HEK293 (cell line): Measurements from ENCODE around the gene RNF126.

ENCODE experiments used
- MZF1 ChIP-seq: fragments of 450-650 bp; formaldehyde crosslinking; IDR thresholded peaks from 2 replicates; pipeline ENCODE4 v1.5.1; 2017; ENCODE audit warnings: missing biosample characterization, missing genetic modification characterization, borderline replicate concordance
- TRIM28 ChIP-seq: IDR thresholded peaks from 2 replicates; pipeline ENCODE4 v1.6.1; 2011; ENCODE audit warnings: low read length, control low read depth, borderline replicate concordance
- YY1 ChIP-seq: fragments of 450-650 bp; formaldehyde crosslinking; IDR thresholded peaks from 2 replicates; pipeline ENCODE4 v1.5.1; 2018; ENCODE audit warnings: missing biosample characterization, missing genetic modification characterization
- ZNF16 ChIP-seq: fragments of 450-650 bp; formaldehyde crosslinking; IDR thresholded peaks from 2 replicates; pipeline ENCODE4 v1.5.1; 2016; ENCODE audit warnings: low read depth, missing biosample characterization, missing genetic modification characterization
- ZNF174 ChIP-seq: fragments of 450-650 bp; formaldehyde crosslinking; IDR thresholded peaks from 2 replicates; pipeline ENCODE4 v1.5.0; 2017; ENCODE audit warnings: missing biosample characterization, mild to moderate bottlenecking, missing genetic modification characterization
- TF ChIP-seq, protein P1 (sequence below): fragments of 450-650 bp; formaldehyde crosslinking; IDR thresholded peaks from 2 replicates; pipeline ENCODE4 v1.5.1; 2016; ENCODE audit warnings: missing biosample characterization, missing genetic modification characterization
- TF ChIP-seq, protein P2 (sequence below): fragments of 450-650 bp; formaldehyde crosslinking; IDR thresholded peaks from 2 replicates; pipeline ENCODE4 v1.5.1; 2016; ENCODE audit warnings: missing biosample characterization, missing genetic modification characterization, low read depth
- TF ChIP-seq, protein P3 (sequence below): fragments of 450-650 bp; formaldehyde crosslinking; IDR thresholded peaks from 2 replicates; pipeline ENCODE4 v1.5.1; 2016; ENCODE audit warnings: missing biosample characterization, missing genetic modification characterization

DNA sequence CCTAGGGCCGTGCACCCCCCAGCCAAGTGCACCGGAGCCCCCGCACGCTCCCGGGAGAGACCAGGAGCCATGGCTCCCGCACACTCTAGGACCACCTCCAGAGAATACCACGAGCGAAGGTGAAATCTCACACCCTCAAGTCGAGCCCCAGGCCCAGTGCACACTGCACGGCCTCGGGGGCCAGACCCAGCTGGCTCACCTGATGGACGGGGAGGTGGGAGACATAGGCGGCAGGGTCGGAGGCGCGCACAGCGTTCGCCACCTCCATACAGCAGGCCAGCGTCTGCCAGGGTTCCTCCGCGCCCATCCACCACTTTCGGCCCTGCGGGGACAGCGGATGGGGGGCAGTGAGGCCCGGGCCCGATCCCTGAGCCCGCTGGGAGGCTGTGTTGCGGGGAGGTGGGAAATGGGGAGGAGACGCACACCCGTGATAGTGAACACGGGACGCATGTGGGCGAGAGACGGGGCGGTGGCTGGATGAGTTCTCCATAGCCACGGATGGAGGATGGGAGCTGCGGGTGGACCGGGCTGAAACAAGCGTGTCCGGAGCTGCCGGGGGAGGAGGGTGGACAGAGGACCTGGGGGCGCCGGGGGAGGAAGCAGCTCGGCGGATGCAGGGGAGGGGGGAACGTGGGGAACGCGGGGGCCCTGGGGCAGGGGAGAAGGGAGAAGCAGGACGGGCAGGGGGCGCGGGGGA lies 42.7 kb downstream of the RNF126 start:
- TF ChIP-seq, protein P1, sequence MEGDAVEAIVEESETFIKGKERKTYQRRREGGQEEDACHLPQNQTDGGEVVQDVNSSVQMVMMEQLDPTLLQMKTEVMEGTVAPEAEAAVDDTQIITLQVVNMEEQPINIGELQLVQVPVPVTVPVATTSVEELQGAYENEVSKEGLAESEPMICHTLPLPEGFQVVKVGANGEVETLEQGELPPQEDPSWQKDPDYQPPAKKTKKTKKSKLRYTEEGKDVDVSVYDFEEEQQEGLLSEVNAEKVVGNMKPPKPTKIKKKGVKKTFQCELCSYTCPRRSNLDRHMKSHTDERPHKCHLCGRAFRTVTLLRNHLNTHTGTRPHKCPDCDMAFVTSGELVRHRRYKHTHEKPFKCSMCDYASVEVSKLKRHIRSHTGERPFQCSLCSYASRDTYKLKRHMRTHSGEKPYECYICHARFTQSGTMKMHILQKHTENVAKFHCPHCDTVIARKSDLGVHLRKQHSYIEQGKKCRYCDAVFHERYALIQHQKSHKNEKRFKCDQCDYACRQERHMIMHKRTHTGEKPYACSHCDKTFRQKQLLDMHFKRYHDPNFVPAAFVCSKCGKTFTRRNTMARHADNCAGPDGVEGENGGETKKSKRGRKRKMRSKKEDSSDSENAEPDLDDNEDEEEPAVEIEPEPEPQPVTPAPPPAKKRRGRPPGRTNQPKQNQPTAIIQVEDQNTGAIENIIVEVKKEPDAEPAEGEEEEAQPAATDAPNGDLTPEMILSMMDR (tag by site-specific recombination) = no peak
- TF ChIP-seq YY1 = no peak
- TF ChIP-seq, protein P2, sequence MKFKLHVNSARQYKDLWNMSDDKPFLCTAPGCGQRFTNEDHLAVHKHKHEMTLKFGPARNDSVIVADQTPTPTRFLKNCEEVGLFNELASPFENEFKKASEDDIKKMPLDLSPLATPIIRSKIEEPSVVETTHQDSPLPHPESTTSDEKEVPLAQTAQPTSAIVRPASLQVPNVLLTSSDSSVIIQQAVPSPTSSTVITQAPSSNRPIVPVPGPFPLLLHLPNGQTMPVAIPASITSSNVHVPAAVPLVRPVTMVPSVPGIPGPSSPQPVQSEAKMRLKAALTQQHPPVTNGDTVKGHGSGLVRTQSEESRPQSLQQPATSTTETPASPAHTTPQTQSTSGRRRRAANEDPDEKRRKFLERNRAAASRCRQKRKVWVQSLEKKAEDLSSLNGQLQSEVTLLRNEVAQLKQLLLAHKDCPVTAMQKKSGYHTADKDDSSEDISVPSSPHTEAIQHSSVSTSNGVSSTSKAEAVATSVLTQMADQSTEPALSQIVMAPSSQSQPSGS = no peak
- no peak for TF ChIP-seq ZNF174 (tag by site-specific recombination)
- no peak for TF ChIP-seq TRIM28
- TF ChIP-seq, protein P3, sequence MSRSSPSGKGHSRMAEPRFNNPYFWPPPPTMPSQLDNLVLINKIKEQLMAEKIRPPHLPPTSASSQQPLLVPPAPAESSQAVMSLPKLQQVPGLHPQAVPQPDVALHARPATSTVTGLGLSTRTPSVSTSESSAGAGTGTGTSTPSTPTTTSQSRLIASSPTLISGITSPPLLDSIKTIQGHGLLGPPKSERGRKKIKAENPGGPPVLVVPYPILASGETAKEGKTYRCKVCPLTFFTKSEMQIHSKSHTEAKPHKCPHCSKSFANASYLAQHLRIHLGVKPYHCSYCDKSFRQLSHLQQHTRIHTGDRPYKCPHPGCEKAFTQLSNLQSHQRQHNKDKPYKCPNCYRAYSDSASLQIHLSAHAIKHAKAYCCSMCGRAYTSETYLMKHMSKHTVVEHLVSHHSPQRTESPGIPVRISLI (tag by site-specific recombination) = no peak
- no peak for TF ChIP-seq MZF1 (tag by site-specific recombination)
- TF ChIP-seq ZNF16 (tag by site-specific recombination) = no peak
